ENCODE data around the gene TAS1R1.
A peak's percentile ranks its signal among the peaks of the same experiment; 100 is the strongest.

The TAS1R1 gene

GRCh38 chr1:6580593-6581409 lies 25.7 kb downstream of the TAS1R1 start:
- Histone ChIP-seq H3K36me3 (ENCODE audit: insufficient read depth, insufficient read length, low read length) (peaks cover 12% of the 10 kb centered on the region), H3K9ac (ENCODE audit: insufficient read length, low read depth) (peak overlapping the region; percentile 87), H3K27me3 (ENCODE audit: insufficient read depth, insufficient read length) (no peaks in the 10 kb centered on the region), H3K4me3 (ENCODE audit: insufficient read length, low read depth) (peak overlapping the region; percentile 75), H3K9me3 (ENCODE audit: insufficient read depth, low read length) (no peaks in the 10 kb centered on the region), H3K4me1 (ENCODE audit: insufficient read depth, insufficient read length) (peaks cover 9% of the 10 kb centered on the region)
- DNase-seq (ENCODE audit: low read depth, low spot score) = no peak
- TF ChIP-seq ZNF274 (IDR thresholded peaks at IDR 0.05; ENCODE audit: low read depth, low read length) (no peak), SUZ12 (IDR thresholded peaks at IDR 0.05; ENCODE audit: extremely low read depth, insufficient read depth, insufficient read length) (no peak)

- Histone ChIP-seq H3K9ac (ENCODE audit: insufficient read length, low read depth) (no peak overlapping the region), H3K36me3 (ENCODE audit: insufficient read depth, insufficient read length, low read length) (peaks cover 12% of the 10 kb centered on the region), H3K4me1 (ENCODE audit: insufficient read depth, insufficient read length) (peaks cover 9% of the 10 kb centered on the region), H3K4me3 (ENCODE audit: insufficient read length, low read depth) (peak overlapping the region; percentile 11), H3K27me3 (ENCODE audit: insufficient read depth, insufficient read length) (no peaks in the 10 kb centered on the region), H3K9me3 (ENCODE audit: insufficient read depth, low read length) (no peaks in the 10 kb centered on the region)
- no peak for TF ChIP-seq SUZ12 (IDR thresholded peaks at IDR 0.05; ENCODE audit: extremely low read depth, insufficient read depth, insufficient read length)
- no peak for TF ChIP-seq ZNF274 (IDR thresholded peaks at IDR 0.05; ENCODE audit: low read depth, low read length)
- TF ChIP-seq YY1 (IDR thresholded peaks at IDR 0.05; ENCODE audit: insufficient read depth, insufficient read length) = no peak
- no peak for DNase-seq (ENCODE audit: low read depth, low spot score)
Observed at GRCh38 chr1:6581561-6582305, 26.6 kb downstream of the TAS1R1 start.

GRCh38 chr1:6582370-6582769 lies 27.3 kb downstream of the TAS1R1 start:
- TF ChIP-seq YY1 (IDR thresholded peaks at IDR 0.05; ENCODE audit: insufficient read depth, insufficient read length) (no peak), ZNF274 (IDR thresholded peaks at IDR 0.05; ENCODE audit: low read depth, low read length) (no peak), SUZ12 (IDR thresholded peaks at IDR 0.05; ENCODE audit: extremely low read depth, insufficient read depth, insufficient read length) (no peak)
- DNase-seq (ENCODE audit: low read depth, low spot score) = no peak
- H3K4me3 ChIP-seq (ENCODE audit: insufficient read length, low read depth) = no peak overlapping the region
- H3K36me3 ChIP-seq (ENCODE audit: insufficient read depth, insufficient read length, low read length) = peaks cover 12% of the 10 kb centered on the region
- H3K9ac ChIP-seq (ENCODE audit: insufficient read length, low read depth) = no peak overlapping the region
- no peaks in the 10 kb centered on the region for H3K9me3 ChIP-seq (ENCODE audit: insufficient read depth, low read length)
- no peaks in the 10 kb centered on the region for H3K27me3 ChIP-seq (ENCODE audit: insufficient read depth, insufficient read length)
- peaks cover 9% of the 10 kb centered on the region for H3K4me1 ChIP-seq (ENCODE audit: insufficient read depth, insufficient read length)

DNA sequence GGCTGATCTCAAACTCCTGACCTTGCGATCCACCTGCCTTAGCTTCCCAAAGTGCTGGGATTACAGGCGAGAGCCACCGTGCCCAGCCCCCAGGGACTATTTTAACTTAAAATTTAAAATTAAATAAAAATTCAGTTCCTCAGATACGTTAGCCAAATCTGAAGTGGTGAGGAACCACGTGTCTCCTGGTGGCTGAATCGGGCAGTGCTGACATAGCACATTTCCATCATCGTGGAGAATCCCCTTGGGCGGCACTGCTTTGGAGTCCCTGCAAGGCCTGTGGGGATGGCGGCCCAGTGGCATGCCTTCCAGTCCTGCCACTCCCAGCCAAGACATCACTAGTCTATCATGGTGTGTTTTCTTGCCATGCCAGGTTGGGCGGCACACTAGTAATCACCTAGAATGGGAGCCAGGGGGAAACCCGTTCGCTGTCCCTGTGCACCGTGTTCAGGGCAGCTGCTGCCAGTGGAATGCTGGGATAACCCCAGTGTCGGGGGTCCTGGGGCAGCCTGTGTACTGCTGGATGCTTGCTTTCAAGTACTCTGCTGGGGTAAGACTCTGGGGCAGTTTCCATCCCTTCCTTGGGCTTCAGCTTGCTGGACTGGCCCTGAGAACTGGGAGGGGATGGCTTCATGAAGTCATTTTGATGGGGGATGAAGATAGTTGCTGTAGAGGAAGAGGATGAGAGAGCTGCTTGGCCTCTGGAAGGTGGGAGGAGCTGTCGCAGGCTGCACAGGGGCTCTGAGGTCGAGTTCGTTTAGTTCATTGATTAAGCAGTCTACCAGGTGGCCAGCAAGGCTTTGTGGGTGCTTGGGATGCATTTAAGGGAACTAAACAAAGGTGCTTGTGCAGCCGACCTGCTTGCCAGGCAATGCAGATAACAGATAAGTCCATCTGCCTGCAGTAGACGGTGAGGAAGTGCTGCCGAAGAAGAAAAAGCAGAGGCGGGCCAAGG lies 29.3 kb downstream of the TAS1R1 start:
- Histone ChIP-seq H3K4me3 (ENCODE audit: insufficient read length, low read depth) (no peak overlapping the region), H3K9me3 (ENCODE audit: insufficient read depth, low read length) (no peaks in the 10 kb centered on the region), H3K36me3 (ENCODE audit: insufficient read depth, insufficient read length, low read length) (peaks cover 32% of the 10 kb centered on the region), H3K9ac (ENCODE audit: insufficient read length, low read depth) (no peak overlapping the region), H3K27me3 (ENCODE audit: insufficient read depth, insufficient read length) (no peaks in the 10 kb centered on the region), H3K4me1 (ENCODE audit: insufficient read depth, insufficient read length) (peaks cover 3% of the 10 kb centered on the region)
- no peak for DNase-seq (ENCODE audit: low read depth, low spot score)
- TF ChIP-seq YY1 (IDR thresholded peaks at IDR 0.05; ENCODE audit: insufficient read depth, insufficient read length) (no peak), ZNF274 (IDR thresholded peaks at IDR 0.05; ENCODE audit: low read depth, low read length) (no peak), SUZ12 (IDR thresholded peaks at IDR 0.05; ENCODE audit: extremely low read depth, insufficient read depth, insufficient read length) (no peak)

- DNase-seq (ENCODE audit: low read depth, low spot score) = no peak
- Histone ChIP-seq H3K36me3 (ENCODE audit: insufficient read depth, insufficient read length, low read length) (peaks cover 40% of the 10 kb centered on the region), H3K9me3 (ENCODE audit: insufficient read depth, low read length) (no peaks in the 10 kb centered on the region), H3K4me1 (ENCODE audit: insufficient read depth, insufficient read length) (peaks cover 3% of the 10 kb centered on the region), H3K9ac (ENCODE audit: insufficient read length, low read depth) (no peak overlapping the region), H3K4me3 (ENCODE audit: insufficient read length, low read depth) (no peak overlapping the region), H3K27me3 (ENCODE audit: insufficient read depth, insufficient read length) (no peaks in the 10 kb centered on the region)
- TF ChIP-seq SUZ12 (IDR thresholded peaks at IDR 0.05; ENCODE audit: extremely low read depth, insufficient read depth, insufficient read length) = no peak
- no peak for TF ChIP-seq YY1 (IDR thresholded peaks at IDR 0.05; ENCODE audit: insufficient read depth, insufficient read length)
- TF ChIP-seq ZNF274 (IDR thresholded peaks at IDR 0.05; ENCODE audit: low read depth, low read length) = no peak
Observed at GRCh38 chr1:6585081-6585722, 30.1 kb downstream of the TAS1R1 start.

GRCh38 chr1:6585841-6586240 lies 30.7 kb downstream of the TAS1R1 start:
- no peak for TF ChIP-seq YY1 (IDR thresholded peaks at IDR 0.05; ENCODE audit: insufficient read depth, insufficient read length)
- TF ChIP-seq ZNF274 (IDR thresholded peaks at IDR 0.05; ENCODE audit: low read depth, low read length) = no peak
- TF ChIP-seq SUZ12 (IDR thresholded peaks at IDR 0.05; ENCODE audit: extremely low read depth, insufficient read depth, insufficient read length) = no peak
- H3K4me3 ChIP-seq (ENCODE audit: insufficient read length, low read depth) = no peak overlapping the region
- H3K4me1 ChIP-seq (ENCODE audit: insufficient read depth, insufficient read length) = peaks cover 3% of the 10 kb centered on the region
- no peaks in the 10 kb centered on the region for H3K27me3 ChIP-seq (ENCODE audit: insufficient read depth, insufficient read length)
- no peak overlapping the region for H3K9ac ChIP-seq (ENCODE audit: insufficient read length, low read depth)
- no peaks in the 10 kb centered on the region for H3K9me3 ChIP-seq (ENCODE audit: insufficient read depth, low read length)
- peaks cover 46% of the 10 kb centered on the region for H3K36me3 ChIP-seq (ENCODE audit: insufficient read depth, insufficient read length, low read length)
- no peak for DNase-seq (ENCODE audit: low read depth, low spot score)
